ENCODE data around the gene KLK6. TPM values are rescaled to one million over a fixed set of nuclear protein-coding genes. Genes with fewer than 3 reads are reported as not detected.
"Not testable (repeated sequence)": the region's sequence is repeated elsewhere in the genome, so short reads cannot be mapped to it uniquely, and the experiment has no call there.

Gene KLK6
- total and polyA plus RNA-seq, 11 donors: not detected

GRCh38 chr19:50994129-50994528 is 24.7 kb upstream of the KLK6 start:
- H3K27me3 ChIP-seq: peaks cover 0 to 25% (median 9%) of the 10 kb centered on the region in 9 donors
- WGBS, 4 donors: 68 to 82% (median 76%) methylated on average over 2 of the region's 2 CpGs
- no peak overlapping the region for H3K27ac ChIP-seq
- no peaks in the 10 kb centered on the region for H3K36me3 ChIP-seq
- ATAC-seq: no peak
- H3K4me3 ChIP-seq: no peak overlapping the region
- H3K4me1 ChIP-seq: no peaks in the 10 kb centered on the region
- DNase-seq: no peak
- H3K9me3 ChIP-seq: no peaks in the 10 kb centered on the region
- intact Hi-C loops (cut with DNase I): no loop called here
- TF ChIP-seq CTCF (IDR thresholded peaks at IDR 0.05): no peak
- TF ChIP-seq POLR2A (IDR thresholded peaks at IDR 0.05): no peak

- intact Hi-C loops (cut with DNase I): no loop called here
- no peak for DNase-seq
- H3K36me3 ChIP-seq: no peaks in the 10 kb centered on the region
- TF ChIP-seq POLR2A (IDR thresholded peaks at IDR 0.05) (no peak), CTCF (IDR thresholded peaks at IDR 0.05) (no peak)
- H3K4me3 ChIP-seq: no peak overlapping the region
- H3K27ac ChIP-seq: no peak overlapping the region
- H3K4me1 ChIP-seq: no peaks in the 10 kb centered on the region
- no peak for ATAC-seq
- peaks cover 0 to 20% (median 5%) of the 10 kb centered on the region in 9 donors for H3K27me3 ChIP-seq
- 57 to 66% (median 59%) methylated on average over 2 of the region's 2 CpGs for WGBS, 4 donors
- no peaks in the 10 kb centered on the region for H3K9me3 ChIP-seq
Observed at GRCh38 chr19:50992666-50993035, 23.3 kb upstream of the KLK6 start.

GRCh38 chr19:50984416-50984815 is 15.0 kb upstream of the KLK6 start:
- ATAC-seq; H3K27ac ChIP-seq; H3K9me3 ChIP-seq; H3K36me3 ChIP-seq; H3K4me3 ChIP-seq; intact Hi-C loops (cut with DNase I); H3K4me1 ChIP-seq; DNase-seq: not testable (repeated sequence)
- H3K27me3 ChIP-seq: peaks cover 0 to 29% (median 11%) of the 10 kb centered on the region in 9 donors
- WGBS, 4 donors: 82 to 88% (median 84%) methylated on average over 14 of the region's 14 CpGs

GRCh38 chr19:50983625-50984292 is 14.4 kb upstream of the KLK6 start, which contains the start of gene KLK7:
TSS of gene KLK7 (minus strand) at chr19:50983917. CDS start at chr19:50982399, 1,518 bp downstream.
- intact Hi-C loops (cut with DNase I): no loop called here
- 14 to 20% (median 17%) methylated on average over 23 to 28 of the region's 28 CpGs for WGBS, 4 donors
- TF ChIP-seq POLR2A (IDR thresholded peaks at IDR 0.05) (no peak), CTCF (IDR thresholded peaks at IDR 0.05) (no peak)
- no peak for DNase-seq
- no peaks in the 10 kb centered on the region for H3K4me1 ChIP-seq
- H3K9me3 ChIP-seq: peaks cover 0 to 2% (median 0%) of the 10 kb centered on the region in 12 donors
- H3K27me3 ChIP-seq: peaks cover 0 to 24% (median 11%) of the 10 kb centered on the region in 9 donors
- ATAC-seq: no peak
- no peaks in the 10 kb centered on the region for H3K36me3 ChIP-seq
- no peak within 1 kb of the TSS for H3K27ac ChIP-seq
- H3K4me3 ChIP-seq: no peak within 1 kb of the TSS

- peaks cover 0 to 2% (median 0%) of the 10 kb centered on the region in 12 donors for H3K9me3 ChIP-seq
- DNase-seq: no peak
- no peaks in the 10 kb centered on the region for H3K36me3 ChIP-seq
- no peak for ATAC-seq
- 59 to 75% (median 71%) methylated on average over 4 of the region's 4 CpGs for WGBS, 4 donors
- H3K4me1 ChIP-seq: no peaks in the 10 kb centered on the region
- peaks cover 0 to 33% (median 5%) of the 10 kb centered on the region in 9 donors for H3K27me3 ChIP-seq
- no peak overlapping the region for H3K27ac ChIP-seq
- TF ChIP-seq CTCF (IDR thresholded peaks at IDR 0.05) (no peak), POLR2A (IDR thresholded peaks at IDR 0.05) (no peak)
- no peak overlapping the region for H3K4me3 ChIP-seq
- intact Hi-C loops (cut with DNase I): no loop called here
Observed at GRCh38 chr19:50982186-50982585, 12.8 kb upstream of the KLK6 start.
